Endothelial cell (in vitro differentiated cells): ENCODE results near the gene TNS3. TPM values are rescaled to one million over a fixed set of nuclear protein-coding genes. Genes with fewer than 3 reads are reported as not detected.

Experiments used
- DNase-seq: peaks from one replicate; pipeline ENCODE4 v3.0.0; 2021; ENCODE audit warnings: low spot score
- H3K27ac Mint-ChIP-seq: one replicate; pipeline ENCODE4 v1.8.0; 2021; ENCODE audit warnings: mixed read lengths, inconsistent platforms; ENCODE audit not compliant: unreplicated experiment
- H3K27me3 Mint-ChIP-seq: one replicate; pipeline ENCODE4 v1.8.0; 2021; ENCODE audit warnings: mild to moderate bottlenecking, moderate library complexity, mixed read lengths, inconsistent platforms; ENCODE audit not compliant: unreplicated experiment
- H3K36me3 Mint-ChIP-seq: one replicate; pipeline ENCODE4 v1.8.0; 2021; ENCODE audit warnings: mild to moderate bottlenecking, low read depth, mixed read lengths, inconsistent platforms; ENCODE audit not compliant: unreplicated experiment
- H3K4me1 Mint-ChIP-seq: one replicate; pipeline ENCODE4 v1.8.0; 2021; ENCODE audit warnings: mild to moderate bottlenecking, mixed read lengths, inconsistent platforms; ENCODE audit not compliant: unreplicated experiment
- H3K4me3 Mint-ChIP-seq: one replicate; pipeline ENCODE4 v1.8.0; 2021; ENCODE audit warnings: mild to moderate bottlenecking, mixed read lengths, inconsistent platforms; ENCODE audit not compliant: unreplicated experiment
- H3K9me3 Mint-ChIP-seq: one replicate; pipeline ENCODE4 v1.8.0; 2021; ENCODE audit warnings: mixed read lengths, inconsistent platforms; ENCODE audit not compliant: unreplicated experiment
- total RNA-seq: library from RNA; stranded (reverse); fragmentation: NEBNext Ultra II Directional; extraction: Animal tissue kit (Norgen Biotek cat#: 25700); gene quantifications from one replicate; pipeline ENCODE4 v1.2.1, GENCODE V29; 2021; ENCODE audit not compliant: unreplicated experiment
- TF ChIP-seq, protein P1 (sequence below): fragments of 200-600 bp; sonication (generic); IDR thresholded peaks from one replicate; pipeline ENCODE4 v1.5.0; 2021; ENCODE audit warnings: antibody characterized with exemption; ENCODE audit not compliant: unreplicated experiment

TNS3 gene
- total RNA-seq, 1 donor from 2014 or later: 7.5 TPM

DNA sequence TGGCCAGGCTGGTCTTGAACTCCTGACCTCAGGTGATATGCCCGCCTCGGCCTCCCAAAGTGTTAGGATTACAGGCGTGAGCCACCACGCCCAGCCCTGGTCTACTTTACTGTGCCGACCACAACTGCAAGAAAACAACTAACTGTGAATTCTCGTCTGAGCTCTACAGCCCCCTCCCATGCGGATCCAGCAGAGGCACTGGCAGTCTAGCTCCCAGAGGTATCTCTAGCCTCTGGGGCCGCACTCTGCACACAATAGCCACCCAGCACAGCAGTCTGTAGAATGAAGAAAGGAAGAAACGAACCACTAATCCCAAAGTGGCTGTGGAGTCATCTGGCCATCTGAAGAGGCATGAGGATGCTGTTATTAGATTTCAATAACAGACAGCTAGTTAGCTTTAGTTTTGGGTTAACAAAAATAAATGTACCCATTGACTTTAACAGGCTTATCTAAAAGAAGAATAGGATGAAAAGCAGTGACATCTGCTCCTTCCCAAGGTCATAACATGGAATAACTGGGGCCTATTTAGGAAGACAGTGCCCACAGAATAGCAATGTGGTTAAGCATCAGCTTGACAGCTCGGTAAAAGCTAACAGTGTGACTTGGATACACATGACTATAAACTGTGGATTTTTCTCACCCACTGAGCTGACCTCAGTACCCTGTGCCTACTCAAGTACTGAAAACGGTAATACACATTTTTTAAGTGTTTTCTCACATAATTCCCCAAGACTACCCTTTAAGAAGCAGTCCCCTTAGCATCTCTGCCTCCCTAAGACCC lies 131.9 kb downstream of the TNS3 start:
- TF ChIP-seq, protein P1, sequence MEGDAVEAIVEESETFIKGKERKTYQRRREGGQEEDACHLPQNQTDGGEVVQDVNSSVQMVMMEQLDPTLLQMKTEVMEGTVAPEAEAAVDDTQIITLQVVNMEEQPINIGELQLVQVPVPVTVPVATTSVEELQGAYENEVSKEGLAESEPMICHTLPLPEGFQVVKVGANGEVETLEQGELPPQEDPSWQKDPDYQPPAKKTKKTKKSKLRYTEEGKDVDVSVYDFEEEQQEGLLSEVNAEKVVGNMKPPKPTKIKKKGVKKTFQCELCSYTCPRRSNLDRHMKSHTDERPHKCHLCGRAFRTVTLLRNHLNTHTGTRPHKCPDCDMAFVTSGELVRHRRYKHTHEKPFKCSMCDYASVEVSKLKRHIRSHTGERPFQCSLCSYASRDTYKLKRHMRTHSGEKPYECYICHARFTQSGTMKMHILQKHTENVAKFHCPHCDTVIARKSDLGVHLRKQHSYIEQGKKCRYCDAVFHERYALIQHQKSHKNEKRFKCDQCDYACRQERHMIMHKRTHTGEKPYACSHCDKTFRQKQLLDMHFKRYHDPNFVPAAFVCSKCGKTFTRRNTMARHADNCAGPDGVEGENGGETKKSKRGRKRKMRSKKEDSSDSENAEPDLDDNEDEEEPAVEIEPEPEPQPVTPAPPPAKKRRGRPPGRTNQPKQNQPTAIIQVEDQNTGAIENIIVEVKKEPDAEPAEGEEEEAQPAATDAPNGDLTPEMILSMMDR: no peak
- H3K27ac Mint-ChIP-seq: no peak overlapping the region
- peaks cover 16% of the 10 kb centered on the region for H3K4me1 Mint-ChIP-seq
- no peaks in the 10 kb centered on the region for H3K9me3 Mint-ChIP-seq
- peaks cover 7% of the 10 kb centered on the region for H3K27me3 Mint-ChIP-seq
- no peaks in the 10 kb centered on the region for H3K36me3 Mint-ChIP-seq
- H3K4me3 Mint-ChIP-seq: no peak overlapping the region
- no peak for DNase-seq

DNA sequence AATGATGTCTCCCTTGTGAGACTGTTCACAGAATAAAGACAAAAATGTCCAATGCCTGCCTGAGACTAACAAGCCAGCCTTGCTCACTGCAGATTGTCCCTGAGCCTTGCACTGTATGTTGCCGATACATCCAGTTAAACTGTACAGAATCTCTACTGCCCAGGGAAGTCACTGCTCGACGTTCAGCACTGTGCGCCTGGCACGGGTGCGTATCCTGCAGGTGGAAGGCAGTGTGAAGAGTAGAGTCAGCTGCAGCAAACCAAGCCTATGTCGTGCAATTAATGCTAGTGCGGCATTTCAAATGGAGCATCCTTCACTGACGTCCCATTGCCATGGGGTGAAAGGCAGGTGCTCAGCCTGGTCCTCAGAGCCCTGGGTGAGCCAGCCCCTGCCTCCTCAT lies 132.9 kb downstream of the TNS3 start:
- peaks cover 16% of the 10 kb centered on the region for H3K4me1 Mint-ChIP-seq
- no peaks in the 10 kb centered on the region for H3K36me3 Mint-ChIP-seq
- TF ChIP-seq, protein P1: no peak
- DNase-seq: no peak
- peaks cover 4% of the 10 kb centered on the region for H3K27me3 Mint-ChIP-seq
- H3K27ac Mint-ChIP-seq: no peak overlapping the region
- H3K4me3 Mint-ChIP-seq: no peak overlapping the region
- no peaks in the 10 kb centered on the region for H3K9me3 Mint-ChIP-seq

DNA sequence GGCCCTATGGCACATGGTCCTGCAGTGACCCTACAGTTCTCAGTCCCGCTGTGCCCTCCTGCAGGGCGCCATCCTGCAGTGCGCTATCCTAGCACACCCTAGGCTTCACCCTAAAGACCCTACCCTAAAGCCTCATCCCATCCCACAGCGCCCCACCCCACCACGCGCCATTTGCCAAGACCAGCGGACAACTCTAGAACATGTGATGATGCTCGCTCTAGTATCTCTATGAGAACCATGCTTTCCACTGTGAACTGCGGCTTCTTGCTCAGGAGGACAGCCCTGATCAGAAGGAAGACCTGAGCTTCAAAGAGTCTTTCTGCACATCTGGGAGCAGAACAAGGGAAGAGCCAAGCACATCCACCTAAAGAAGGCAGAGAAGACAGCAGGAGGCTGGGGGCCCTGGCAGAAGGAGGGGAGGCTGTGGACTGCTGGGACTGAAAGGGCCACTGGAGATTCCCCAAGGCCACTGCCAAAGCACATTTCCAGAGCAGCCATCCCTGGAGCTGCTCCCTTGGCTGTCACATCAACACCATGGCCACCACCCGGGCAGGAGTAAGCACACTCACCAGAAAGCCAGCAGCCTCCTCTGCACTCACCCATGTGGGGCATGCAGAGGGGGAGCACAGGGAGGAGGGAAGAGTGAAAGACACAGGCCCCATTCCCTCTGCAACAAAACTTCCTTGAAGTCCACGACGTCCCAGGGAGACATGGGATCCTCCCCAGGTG lies 134.1 kb downstream of the TNS3 start:
- H3K9me3 Mint-ChIP-seq: no peaks in the 10 kb centered on the region
- DNase-seq: no peak
- H3K36me3 Mint-ChIP-seq: no peaks in the 10 kb centered on the region
- H3K27ac Mint-ChIP-seq: no peak overlapping the region
- no peak overlapping the region for H3K4me3 Mint-ChIP-seq
- H3K27me3 Mint-ChIP-seq: peaks cover 4% of the 10 kb centered on the region
- TF ChIP-seq, protein P1: no peak
- peaks cover 7% of the 10 kb centered on the region for H3K4me1 Mint-ChIP-seq

DNA sequence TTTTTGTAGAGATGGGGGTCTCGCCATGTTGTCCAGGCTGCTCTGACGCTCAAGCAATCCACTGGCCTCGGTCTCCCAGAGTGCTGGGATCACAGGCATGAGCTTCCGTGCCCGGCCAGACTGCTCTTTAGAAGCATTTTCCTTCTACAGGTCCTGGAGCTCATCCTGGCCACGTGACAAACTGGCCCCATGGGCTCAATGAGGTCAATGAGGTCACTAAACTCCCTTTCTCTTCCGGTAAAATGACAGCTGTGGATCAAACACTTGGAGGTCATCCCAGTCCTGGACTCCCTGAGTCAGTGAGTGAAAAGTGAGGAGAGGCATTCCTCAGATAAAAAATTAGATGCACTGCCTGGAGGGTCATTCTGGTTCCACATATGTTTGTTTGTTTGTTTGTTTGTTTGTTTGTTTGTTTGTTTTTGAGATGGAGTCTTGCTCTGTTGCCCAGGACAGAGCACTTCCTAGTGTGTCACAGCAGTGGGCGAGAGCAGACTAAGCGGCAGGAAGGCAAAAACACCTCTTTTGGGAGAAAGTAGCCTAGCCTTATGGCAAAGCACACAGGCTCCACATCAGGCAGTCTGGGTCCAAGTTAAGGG lies 134.9 kb downstream of the TNS3 start:
- peaks cover 4% of the 10 kb centered on the region for H3K27me3 Mint-ChIP-seq
- H3K9me3 Mint-ChIP-seq: no peaks in the 10 kb centered on the region
- no peak for DNase-seq
- TF ChIP-seq, protein P1: no peak
- H3K4me1 Mint-ChIP-seq: peaks cover under 1% of the 10 kb centered on the region
- H3K27ac Mint-ChIP-seq: peak overlapping the region; percentile 32
- H3K36me3 Mint-ChIP-seq: no peaks in the 10 kb centered on the region
- no peak overlapping the region for H3K4me3 Mint-ChIP-seq
